Gastroesophageal sphincter (tissue), 4 donors: ENCODE measurements around the gene SSTR3. TPM values are rescaled to one million over a fixed set of nuclear protein-coding genes. Genes with fewer than 3 reads are reported as not detected.
"Not testable (repeated sequence)": the region's sequence is repeated elsewhere in the genome, so short reads cannot be mapped to it uniquely, and the experiment has no call there.

ENCODE experiments used
- ATAC-seq: fragments of 150-250 bp; one replicate; pipeline ENCODE4 v1.9.1; 2016; ENCODE audit warnings: mild to moderate bottlenecking, moderate library complexity
- H3K27ac ChIP-seq, 4 donors: fragments of 200-600 bp; sonication (generic) in 3 of 4; 1 replicate in 3 of 4; 2 replicates in 1 of 4; pipeline ENCODE4 v1.5.1; 2016 to 2019
- H3K27me3 ChIP-seq: fragments of 200-600 bp; sonication (generic); one replicate; pipeline ENCODE4 v1.5.1; 2019
- H3K36me3 ChIP-seq, 2 donors: fragments of 200-600 bp; sonication (generic); one replicate each; pipeline ENCODE4 v1.5.1; 2019; ENCODE audit warnings: control low read depth in 1 of 2
- H3K4me1 ChIP-seq, 3 donors: fragments of 200-600 bp; sonication (generic); 1 replicate in 2 of 3; 2 replicates in 1 of 3; pipeline ENCODE4 v1.5.1; 2016 to 2019; ENCODE audit warnings: control low read depth in 2 of 3
- H3K4me3 ChIP-seq, 2 donors: fragments of 200-600 bp; sonication (generic); one replicate each; pipeline ENCODE4 v1.5.1; 2019; ENCODE audit warnings: mild to moderate bottlenecking in 1 of 2, moderate library complexity in 1 of 2
- H3K9me3 ChIP-seq, 3 donors: fragments of 200-600 bp; sonication (generic); one replicate each; pipeline ENCODE4 v1.5.1; 2017 to 2019; ENCODE audit warnings: control low read depth in 2 of 3
- EP300 ChIP-seq: sonication (generic); formaldehyde crosslinking; IDR thresholded peaks from one replicate; pipeline ENCODE4 v1.6.1; 2017; ENCODE audit warnings: antibody characterized with exemption, mild to moderate bottlenecking
- POLR2A ChIP-seq, 2 donors: fragments of 450-650 bp; IDR thresholded peaks; one replicate each; pipeline ENCODE4 v1.6.1; 2017; ENCODE audit warnings: antibody characterized with exemption in 2 of 2, mild to moderate bottlenecking in 2 of 2, moderate library complexity in 1 of 2
- POLR2AphosphoS5 ChIP-seq: sonication (generic); formaldehyde crosslinking; IDR thresholded peaks from one replicate; pipeline ENCODE4 v1.6.1; 2017; ENCODE audit warnings: antibody characterized with exemption
- WGBS, 2 donors: methylation state at CpG; one replicate each; pipeline ENCODE4 v1.1.5; 2018; ENCODE audit warnings: low coverage in 1 of 2; 5-methylcytosine and 5-hydroxymethylcytosine counted together
- total RNA-seq, 4 donors: library from RNA; depleted of rRNA; stranded (reverse); fragments of >200 nt; gene quantifications; one replicate each; pipeline ENCODE4 v1.1.0, GENCODE V29; 2016
- TF ChIP-seq, protein P1 (sequence below), 4 experiments: fragments of 200-600 bp in 2 of 4; fragments of 450-650 bp in 2 of 4; sonication (generic) in 1 of 4; IDR thresholded peaks; one replicate each; pipeline ENCODE4 v1.5.1; 2017 to 2019; ENCODE audit warnings: antibody characterized with exemption in 4 of 4, mild to moderate bottlenecking in 2 of 4, moderate library complexity in 2 of 4

Gene SSTR3
- total RNA-seq, 4 donors from 2014 or later = not detected

DNA sequence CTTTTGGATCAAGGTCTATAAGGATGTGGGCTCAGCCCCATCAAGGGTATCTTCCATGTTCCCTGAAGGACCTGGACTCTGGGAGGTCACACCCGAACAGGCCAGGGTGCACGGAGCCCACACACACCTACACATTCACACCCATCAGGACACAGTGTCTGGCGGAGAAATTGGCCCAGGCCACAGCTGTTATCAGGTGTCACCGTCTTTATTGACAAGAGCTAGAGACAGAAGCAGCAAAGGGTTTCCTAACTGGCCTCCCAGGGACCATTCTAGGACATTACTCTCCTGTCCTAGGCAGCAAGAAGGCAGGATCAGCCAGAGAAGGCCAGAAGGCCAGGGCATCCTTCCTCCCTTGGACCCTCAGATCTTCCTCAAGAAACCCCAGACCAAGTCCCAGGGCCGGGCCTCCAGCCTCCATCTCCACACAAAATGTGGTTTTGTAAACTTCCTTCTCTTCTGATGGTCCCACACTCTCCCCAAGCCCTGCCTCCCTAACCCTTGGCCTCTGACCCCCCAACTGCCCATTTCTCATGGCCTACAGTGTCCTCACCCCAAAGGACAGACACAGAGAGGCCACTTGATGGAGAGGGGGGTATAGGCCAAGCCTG, 8.1 kb downstream of the SSTR3 start:
- TF ChIP-seq POLR2AphosphoS5 (no peak), POLR2A (IDR thresholded peaks at IDR 0.05) (no peak)
- ATAC-seq = no peak
- Histone ChIP-seq H3K27ac (no peak overlapping the region), H3K4me1 (peaks cover 0 to 7% (median 5%) of the 10 kb centered on the region in 3 donors), H3K27me3 (no peaks in the 10 kb centered on the region), H3K36me3 (no peaks in the 10 kb centered on the region), H3K9me3 (no peaks in the 10 kb centered on the region), H3K4me3 (no peak overlapping the region)
- 77% methylated on average over 5 of the region's 5 CpGs; no CpG with 5 or more reads in 1 of the 2 donors for WGBS, 2 donors

DNA sequence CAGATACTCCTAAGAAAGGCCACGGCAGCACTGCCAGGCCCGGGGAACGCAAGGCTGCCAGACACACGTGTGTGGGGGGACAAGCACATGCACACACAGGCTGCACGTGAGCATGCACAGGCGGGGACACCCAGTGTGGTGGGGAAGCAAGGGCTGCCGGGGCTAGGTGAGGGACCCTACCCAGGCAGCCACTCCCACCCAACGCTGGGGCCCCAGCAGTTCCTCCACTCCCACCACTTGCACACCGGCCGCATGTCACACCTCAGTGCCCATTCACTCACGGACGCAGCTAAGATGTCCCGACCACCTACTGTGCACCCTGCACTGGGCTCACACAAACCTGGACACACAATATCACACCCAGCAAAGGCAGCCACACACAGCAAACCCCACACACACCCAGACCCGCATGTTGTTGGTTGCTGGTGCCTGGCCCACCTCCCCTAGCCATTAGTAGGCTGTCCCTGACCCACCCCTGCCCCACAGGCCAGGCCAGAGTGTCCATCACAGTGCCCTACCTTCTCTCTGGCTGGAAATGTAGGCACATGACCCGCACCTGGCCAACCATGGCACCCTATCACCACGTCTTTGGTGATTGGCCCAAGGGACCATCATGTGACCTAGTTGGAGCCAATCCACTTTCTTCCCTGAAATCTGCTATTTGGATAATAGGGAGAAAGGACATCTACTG, 8.8 kb downstream of the SSTR3 start:
- ATAC-seq = no peak
- no peak for TF ChIP-seq POLR2AphosphoS5
- no peak for TF ChIP-seq POLR2A (IDR thresholded peaks at IDR 0.05)
- TF ChIP-seq, protein P1, sequence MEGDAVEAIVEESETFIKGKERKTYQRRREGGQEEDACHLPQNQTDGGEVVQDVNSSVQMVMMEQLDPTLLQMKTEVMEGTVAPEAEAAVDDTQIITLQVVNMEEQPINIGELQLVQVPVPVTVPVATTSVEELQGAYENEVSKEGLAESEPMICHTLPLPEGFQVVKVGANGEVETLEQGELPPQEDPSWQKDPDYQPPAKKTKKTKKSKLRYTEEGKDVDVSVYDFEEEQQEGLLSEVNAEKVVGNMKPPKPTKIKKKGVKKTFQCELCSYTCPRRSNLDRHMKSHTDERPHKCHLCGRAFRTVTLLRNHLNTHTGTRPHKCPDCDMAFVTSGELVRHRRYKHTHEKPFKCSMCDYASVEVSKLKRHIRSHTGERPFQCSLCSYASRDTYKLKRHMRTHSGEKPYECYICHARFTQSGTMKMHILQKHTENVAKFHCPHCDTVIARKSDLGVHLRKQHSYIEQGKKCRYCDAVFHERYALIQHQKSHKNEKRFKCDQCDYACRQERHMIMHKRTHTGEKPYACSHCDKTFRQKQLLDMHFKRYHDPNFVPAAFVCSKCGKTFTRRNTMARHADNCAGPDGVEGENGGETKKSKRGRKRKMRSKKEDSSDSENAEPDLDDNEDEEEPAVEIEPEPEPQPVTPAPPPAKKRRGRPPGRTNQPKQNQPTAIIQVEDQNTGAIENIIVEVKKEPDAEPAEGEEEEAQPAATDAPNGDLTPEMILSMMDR (IDR thresholded peaks at IDR 0.05) = no peak
- TF ChIP-seq EP300 = no peak
- Histone ChIP-seq H3K36me3 (no peaks in the 10 kb centered on the region), H3K9me3 (no peaks in the 10 kb centered on the region), H3K4me1 (peaks cover 0 to 12% (median 5%) of the 10 kb centered on the region in 3 donors), H3K27me3 (no peaks in the 10 kb centered on the region), H3K27ac (no peak overlapping the region), H3K4me3 (no peak overlapping the region)
- WGBS, 2 donors = 80 to 86% methylated on average over 1 to 2 of the region's 16 CpGs

DNA sequence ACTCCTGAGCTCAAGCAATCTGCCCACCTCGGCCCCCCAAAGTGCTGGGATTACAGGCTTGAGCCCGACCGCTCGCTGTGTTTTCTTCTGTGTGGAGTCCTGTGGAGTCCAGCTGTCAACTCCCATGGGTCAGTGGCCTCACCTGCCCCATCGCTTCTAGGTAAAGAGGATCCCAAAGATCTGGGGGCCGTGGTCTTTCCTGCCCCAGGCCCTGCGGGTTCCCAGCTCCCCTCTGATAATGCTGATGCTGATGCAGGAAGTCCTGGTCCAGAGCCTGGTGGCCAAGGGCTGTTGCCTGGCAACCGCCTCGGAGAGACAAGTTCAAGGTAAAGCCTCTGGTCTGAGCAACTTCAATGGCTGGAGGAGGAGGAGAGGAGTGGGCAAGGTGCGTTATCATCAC, 9.6 kb downstream of the SSTR3 start:
- ATAC-seq = no peak
- Histone ChIP-seq H3K9me3 (no peaks in the 10 kb centered on the region), H3K4me1 (peaks cover 5 to 20% (median 11%) of the 10 kb centered on the region in 3 donors), H3K4me3 (no peak overlapping the region), H3K27ac (no peak overlapping the region), H3K36me3 (no peaks in the 10 kb centered on the region), H3K27me3 (no peaks in the 10 kb centered on the region)
- WGBS, 2 donors = 97% methylated on average over 4 of the region's 10 CpGs; no CpG with 5 or more reads in 1 of the 2 donors
- TF ChIP-seq EP300 (no peak), POLR2AphosphoS5 (no peak), POLR2A (IDR thresholded peaks at IDR 0.05) (no peak)
- TF ChIP-seq, protein P1 (IDR thresholded peaks at IDR 0.05) = no peak

DNA sequence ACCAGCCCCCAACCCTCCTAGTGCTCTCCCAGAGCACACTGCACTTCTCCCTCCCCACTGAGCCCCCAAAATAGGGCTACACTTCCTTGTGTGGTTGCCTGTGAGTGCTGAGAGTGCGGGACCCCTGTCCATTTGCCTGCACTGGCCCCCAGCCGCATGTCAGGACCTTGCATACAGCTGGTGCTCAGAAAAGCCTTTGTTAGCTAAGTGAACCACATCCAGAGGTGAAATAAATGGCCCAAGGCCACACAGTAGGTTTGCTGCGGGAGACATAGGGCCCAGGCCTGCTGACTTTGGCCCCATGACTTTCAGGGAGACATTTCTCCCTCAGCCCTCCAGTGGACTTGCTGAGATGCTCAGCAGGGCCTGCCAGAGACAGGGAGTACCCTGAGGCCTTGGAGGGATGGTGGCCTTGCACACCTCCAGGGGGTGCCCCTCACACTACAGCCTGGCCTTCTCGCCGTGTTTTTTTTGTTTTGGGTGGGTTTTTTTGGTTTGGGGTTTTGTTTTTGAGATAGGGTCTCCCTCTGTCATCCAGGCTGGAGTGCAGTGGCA, 10.2 kb downstream of the SSTR3 start:
- Histone ChIP-seq H3K27ac (no peak overlapping the region), H3K27me3 (no peaks in the 10 kb centered on the region), H3K4me3 (no peak overlapping the region), H3K4me1 (peaks cover 10 to 26% (median 17%) of the 10 kb centered on the region in 3 donors), H3K36me3 (no peaks in the 10 kb centered on the region), H3K9me3 (no peaks in the 10 kb centered on the region)
- WGBS, 2 donors = 91% methylated on average over 4 of the region's 5 CpGs; no CpG with 5 or more reads in 1 of the 2 donors
- TF ChIP-seq EP300 (no peak), POLR2AphosphoS5 (no peak)
- ATAC-seq = no peak

DNA sequence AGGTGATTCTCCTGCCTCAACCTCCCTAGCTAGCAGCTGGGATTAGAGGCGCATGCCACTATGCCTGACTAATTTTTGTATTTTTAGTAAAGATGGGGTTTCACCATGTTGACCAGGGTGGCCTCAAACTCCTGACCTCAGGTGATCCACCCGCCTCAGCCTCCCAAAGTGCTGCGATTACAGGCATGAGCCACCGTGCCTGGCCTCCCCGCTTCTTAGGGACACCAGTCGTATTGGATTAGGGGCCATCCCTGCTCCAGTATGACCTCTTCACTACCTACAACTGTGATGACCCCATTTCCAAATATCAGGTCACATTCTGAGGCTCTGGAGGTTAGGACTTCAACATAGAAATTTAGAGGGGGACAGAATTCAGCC, 10.8 kb downstream of the SSTR3 start:
- peaks cover 13 to 33% (median 23%) of the 10 kb centered on the region in 3 donors for H3K4me1 ChIP-seq
- not testable (repeated sequence) for H3K4me3 ChIP-seq, H3K9me3 ChIP-seq, H3K36me3 ChIP-seq, H3K27me3 ChIP-seq, ATAC-seq, H3K27ac ChIP-seq
- WGBS, 2 donors = no CpG with 5 or more reads among the region's 6 CpGs

DNA sequence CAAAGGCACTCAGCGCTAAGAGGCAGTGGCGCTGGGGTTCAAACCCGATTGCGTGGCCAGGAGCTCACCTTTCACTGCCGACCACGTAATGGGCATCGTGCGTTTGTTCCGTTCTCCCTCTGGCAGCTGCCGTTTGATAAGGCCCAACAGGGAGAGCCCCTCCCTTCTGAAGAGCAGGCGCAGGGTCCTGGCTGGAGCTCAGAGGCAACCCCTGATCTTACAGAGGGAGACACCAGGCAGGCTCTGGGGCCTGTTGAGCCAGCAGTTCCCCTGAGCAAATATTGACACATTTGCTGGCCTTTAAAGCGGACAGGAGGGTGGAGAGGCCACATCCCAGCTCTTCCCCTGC, 12.5 kb downstream of the SSTR3 start:
- WGBS, 2 donors = no CpG with 5 or more reads among the region's 12 CpGs
- no peak for ATAC-seq
- Histone ChIP-seq H3K27ac (peak overlapping the region in 3 of 4 donors; percentile 93 to 97 (median 95)), H3K4me3 (peak overlapping the region in 1 of 2 donors; percentile 76), H3K9me3 (no peaks in the 10 kb centered on the region), H3K4me1 (peaks cover 16 to 42% (median 31%) of the 10 kb centered on the region in 3 donors), H3K36me3 (no peaks in the 10 kb centered on the region), H3K27me3 (no peaks in the 10 kb centered on the region)
- TF ChIP-seq, protein P1 (IDR thresholded peaks at IDR 0.05) = no peak
- TF ChIP-seq EP300 = no peak
- no peak for TF ChIP-seq POLR2A (IDR thresholded peaks at IDR 0.05)
- no peak for TF ChIP-seq POLR2AphosphoS5
